HepG2 (cell line): Measurements from ENCODE around the gene YAP1. TPM values are rescaled to one million over a fixed set of nuclear protein-coding genes. Genes with fewer than 3 reads are reported as not detected.

ENCODE experiments used
- ATF6 ChIP-seq: sonication (generic); formaldehyde crosslinking; conservative IDR thresholded peaks from 2 replicates; pipeline ENCODE4 v1.4.0; 2020; ENCODE audit warnings: missing genetic modification reagents
- FOXP1 ChIP-seq, 2 experiments: fragments of 450-650 bp in 1 of 2; IDR thresholded peaks; 2 replicates each; pipeline ENCODE4 v1.6.1; 2017 to 2018; ENCODE audit warnings: antibody characterized with exemption in 1 of 2
- GLMP ChIP-seq: sonication (generic); formaldehyde crosslinking; IDR thresholded peaks from 2 replicates; pipeline ENCODE4 v1.9.0; 2021; ENCODE audit warnings: missing genetic modification reagents, mild to moderate bottlenecking, borderline replicate concordance
- HDAC1 ChIP-seq: sonication (generic); formaldehyde crosslinking; IDR thresholded peaks from 2 replicates; pipeline ENCODE4 v1.5.1; 2020; ENCODE audit warnings: mild to moderate bottlenecking, missing genetic modification reagents
- HMG20A ChIP-seq: IDR thresholded peaks from 2 replicates; pipeline ENCODE4 v1.6.1; 2016; ENCODE audit warnings: borderline replicate concordance
- HNF1A ChIP-seq, 2 experiments: sonication (generic) in 1 of 2; formaldehyde crosslinking in 1 of 2; IDR thresholded peaks; 2 replicates each; pipeline versions ENCODE4 v1.4.0 to v1.6.1; 2016 to 2020; ENCODE audit warnings: borderline replicate concordance in 1 of 2, low read depth in 1 of 2, mild to moderate bottlenecking in 1 of 2, missing genetic modification reagents in 1 of 2
- HNF1B ChIP-seq: sonication (generic); formaldehyde crosslinking; IDR thresholded peaks from 2 replicates; pipeline ENCODE4 v1.5.1; 2020; ENCODE audit warnings: mild to moderate bottlenecking, moderate library complexity, missing genetic modification reagents
- ISL2 ChIP-seq: sonication (generic); formaldehyde crosslinking; IDR thresholded peaks from 2 replicates; pipeline ENCODE4 v1.5.0; 2020; ENCODE audit warnings: missing genetic modification reagents
- PHF20 ChIP-seq: sonication (generic); formaldehyde crosslinking; IDR thresholded peaks from 2 replicates; pipeline ENCODE4 v1.5.0; 2020; ENCODE audit warnings: mild to moderate bottlenecking, missing genetic modification reagents
- PPARG ChIP-seq: conservative IDR thresholded peaks from 2 replicates; pipeline ENCODE4 v1.6.1; 2016; ENCODE audit warnings: missing biosample characterization, missing genetic modification reagents
- RFXANK ChIP-seq: IDR thresholded peaks from 2 replicates; pipeline ENCODE4 v1.6.1; 2016
- SATB2 ChIP-seq: sonication (generic); formaldehyde crosslinking; IDR thresholded peaks from 2 replicates; pipeline ENCODE4 v1.5.0; 2020; ENCODE audit warnings: missing genetic modification reagents
- SP4 ChIP-seq: sonication (generic); formaldehyde crosslinking; IDR thresholded peaks from 2 replicates; pipeline ENCODE4 v1.8.1; 2023; ENCODE audit warnings: mild to moderate bottlenecking, missing genetic modification reagents
- STAG1 ChIP-seq: sonication (generic); formaldehyde crosslinking; IDR thresholded peaks from 2 replicates; pipeline ENCODE4 v1.4.0; 2020; ENCODE audit warnings: missing genetic modification reagents
- ZBTB7B ChIP-seq: sonication (generic); formaldehyde crosslinking; IDR thresholded peaks from 2 replicates; pipeline ENCODE4 v1.4.0; 2020; ENCODE audit warnings: missing genetic modification reagents
- ZC3H13 ChIP-seq: sonication (generic); formaldehyde crosslinking; IDR thresholded peaks from 2 replicates; pipeline ENCODE4 v1.8.1; 2023; ENCODE audit warnings: mild to moderate bottlenecking, missing genetic modification reagents, moderate library complexity
- ZNF276 ChIP-seq: sonication (generic); formaldehyde crosslinking; IDR thresholded peaks from 2 replicates; pipeline ENCODE4 v1.4.0; 2020; ENCODE audit warnings: mild to moderate bottlenecking, low read depth, missing genetic modification reagents
- ZNF691 ChIP-seq: sonication (generic); formaldehyde crosslinking; IDR thresholded peaks from 2 replicates; pipeline ENCODE4 v1.4.0; 2020; ENCODE audit warnings: missing genetic modification reagents, low read depth, mild to moderate bottlenecking, borderline replicate concordance
- polyA plus RNA-seq, 8 experiments: library from polyadenylated mRNA; depleted of rRNA in 3 of 8; stranded (reverse) in 7 of 8; unstranded in 1 of 8; fragments of >200 nt; fragmentation: Illumina TruSeq in 4 of 8; extraction: Trizol in 4 of 8; gene quantifications; 2 replicates each; pipeline versions ENCODE4 v1.2.1 to v1.2.3, GENCODE V29; 2011 to 2016; ENCODE audit warnings: low read depth in 4 of 8, missing spikeins in 1 of 8, mixed read lengths in 1 of 8; ENCODE audit not compliant: insufficient read depth in 1 of 8
- total RNA-seq, 5 experiments: library from RNA; depleted of rRNA; stranded (reverse); fragments of >200 nt; fragmentation: Illumina TruSeq; extraction: Trizol; gene quantifications; 2 replicates each; pipeline ENCODE4 v1.2.3, GENCODE V29; 2016; ENCODE audit warnings: low read depth in 1 of 5

YAP1 gene
- total and polyA plus RNA-seq, 2 of the 13 experiments (the other 11 are each of a cell fraction or from before 2014, with no cell fraction given), result 59.5 to 91.0 TPM

- peak; percentile 100 for TF ChIP-seq PPARG
- 0 out of 2 replicates have a peak, but pooled peaks have one; percentile 52 for TF ChIP-seq RFXANK (CRISPR knock-in tag)
- TF ChIP-seq SATB2 (CRISPR knock-in tag), result 0 out of 2 replicates have a peak, but pooled peaks have one; percentile 43
- no peak for TF ChIP-seq SP4 (CRISPR knock-in tag)
- TF ChIP-seq ZNF276, result no peak
- TF ChIP-seq PHF20 (CRISPR knock-in tag), result no peak
- peak; percentile 75; the same call in 1 of the 2 replicates for TF ChIP-seq HNF1B
- peak; percentile 71 for TF ChIP-seq HDAC1 (CRISPR knock-in tag)
- TF ChIP-seq ZNF691 (CRISPR knock-in tag), result no peak
- peak; percentile 60; the same call in 1 of the 2 replicates for TF ChIP-seq HMG20A (CRISPR knock-in tag)
- no peak for TF ChIP-seq ZC3H13 (CRISPR knock-in tag)
- no peak for TF ChIP-seq FOXP1 (IDR thresholded peaks at IDR 0.05)
- peak; percentile 74 for TF ChIP-seq FOXP1 (CRISPR knock-in tag; IDR thresholded peaks at IDR 0.05)
- TF ChIP-seq GLMP, result no peak
- peak; percentile 56 for TF ChIP-seq STAG1
- peak; percentile 22; the same call in 1 of the 2 replicates for TF ChIP-seq ZBTB7B (CRISPR knock-in tag)
- TF ChIP-seq ISL2 (CRISPR knock-in tag), result peak; percentile 97
- no peak for TF ChIP-seq ATF6 (CRISPR knock-in tag)
- TF ChIP-seq HNF1A (IDR thresholded peaks at IDR 0.05; ENCODE audit: low read depth), result peak; percentile 89
- peak; percentile 86; the same call in 1 of the 2 replicates for TF ChIP-seq HNF1A (CRISPR knock-in tag; IDR thresholded peaks at IDR 0.05; ENCODE audit: borderline replicate concordance)
Measured at GRCh38 chr11:102279641-102280170, 169.5 kb downstream of the YAP1 start (continued).
